Activated CD8-positive, alpha-beta memory T cell treated with anti-CD3 and anti-CD28 coated beads, Interleukin-2, amount 50 U/mL, for 1 hour (primary cell): ENCODE data around the gene LRIT2.
"Not testable (repeated sequence)": the region's sequence is repeated elsewhere in the genome, so short reads cannot be mapped to it uniquely, and the experiment has no call there.

ENCODE experiments used
- DNase-seq: peaks from one replicate; pipeline ENCODE4 v3.0.0-alpha.2; 2020; ENCODE audit errors: extremely low read depth

The LRIT2 gene

GRCh38 chr10:84180386-84180785, 45.0 kb downstream of the LRIT2 start:
- not testable (repeated sequence) for DNase-seq

GRCh38 chr10:84179059-84179710, 46.2 kb downstream of the LRIT2 start:
- DNase-seq, result no peak

- no peak for DNase-seq
Observed at GRCh38 chr10:84178160-84178609, 47.2 kb downstream of the LRIT2 start.

- no peak for DNase-seq
Observed at GRCh38 chr10:84177541-84178141, 47.7 kb downstream of the LRIT2 start.

- DNase-seq, result no peak
Observed at GRCh38 chr10:84176836-84177474, 48.4 kb downstream of the LRIT2 start.

GRCh38 chr10:84176351-84176750, 49.0 kb downstream of the LRIT2 start:
- DNase-seq, result no peak

- no peak for DNase-seq
Observed at GRCh38 chr10:84175436-84175835, 49.9 kb downstream of the LRIT2 start.

GRCh38 chr10:84173501-84173929, 51.8 kb downstream of the LRIT2 start, which contains the start of gene GPR15LG:
TSS of gene GPR15LG (plus strand) at chr10:84173801. CDS start at chr10:84173852, 51 bp downstream.
- DNase-seq, result no peak

GRCh38 chr10:84172467-84173356, 52.6 kb downstream of the LRIT2 start:
- no peak for DNase-seq

- not testable (repeated sequence) for DNase-seq
Observed at GRCh38 chr10:84171700-84172466, 53.5 kb downstream of the LRIT2 start.

- not testable (repeated sequence) for DNase-seq
Observed at GRCh38 chr10:84171237-84171636, 54.1 kb downstream of the LRIT2 start.
